NCI-H446 (cell line): ENCODE data around the gene SLC10A1.
"Not testable (repeated sequence)": the region's sequence is repeated elsewhere in the genome, so short reads cannot be mapped to it uniquely, and the experiment has no call there.

ENCODE experiments used
- DNase-seq, 2 experiments: peaks; one replicate each; lab custom pipeline; 2025; lab: John Stamatoyannopoulos, UW

The SLC10A1 gene

GRCh38 chr14:69769623-69770022 is 27.4 kb downstream of the SLC10A1 start:
- DNase-seq, result no peak

- DNase-seq, result no peak
Measured at GRCh38 chr14:69768873-69769272, 28.2 kb downstream of the SLC10A1 start.

- peak; percentile 79 to 96 for DNase-seq
Measured at GRCh38 chr14:69767369-69767999, 29.6 kb downstream of the SLC10A1 start.

GRCh38 chr14:69766984-69767368 is 30.1 kb downstream of the SLC10A1 start, which contains the start of gene SRSF5:
TSS of gene SRSF5 (plus strand) at chr14:69767142. CDS start at chr14:69768157, 1,015 bp downstream.
- DNase-seq, result peak; percentile 94 to 98

- no peak for DNase-seq
Measured at GRCh38 chr14:69763761-69764510, 33.1 kb downstream of the SLC10A1 start.

GRCh38 chr14:69760810-69761209 is 36.2 kb downstream of the SLC10A1 start:
- DNase-seq, result no peak

DNA sequence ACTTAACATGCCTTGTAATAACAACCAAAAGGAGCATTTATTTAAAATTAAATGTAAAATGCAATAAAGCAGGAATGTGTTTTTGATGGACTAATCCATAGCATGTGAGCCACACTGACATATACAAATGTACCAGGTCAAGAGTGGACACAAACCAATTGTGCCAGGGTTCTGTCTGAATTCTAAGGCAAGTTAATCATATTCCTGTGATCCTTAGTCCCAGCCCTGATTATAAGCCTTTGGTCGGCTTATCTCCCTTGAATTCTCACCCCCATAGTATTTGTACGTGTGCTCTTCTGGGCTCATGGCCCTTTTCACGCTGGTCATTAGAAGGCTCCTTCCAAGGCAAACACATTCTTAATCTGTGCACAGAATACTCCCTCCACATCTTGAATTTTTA is 40.7 kb downstream of the SLC10A1 start:
- no peak for DNase-seq

DNA sequence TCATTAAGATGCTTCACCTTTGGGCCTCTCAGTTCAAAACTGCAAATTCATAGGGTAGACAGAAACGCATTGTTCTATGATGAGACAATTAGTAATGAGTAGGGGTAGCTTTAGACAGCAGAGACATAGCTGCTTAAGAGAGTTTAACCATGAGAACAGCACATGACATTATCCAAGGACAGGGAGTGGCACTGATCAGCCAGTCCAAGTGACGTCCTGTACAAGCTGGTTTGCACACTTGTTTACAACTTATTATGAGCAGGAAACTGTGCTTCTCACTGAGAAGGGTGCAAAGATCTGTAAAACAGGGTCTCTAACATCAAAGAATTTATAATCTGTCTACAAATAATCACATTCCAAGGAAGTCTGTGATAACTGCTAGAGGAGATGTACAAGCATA is 41.3 kb downstream of the SLC10A1 start:
- DNase-seq, result no peak

DNA sequence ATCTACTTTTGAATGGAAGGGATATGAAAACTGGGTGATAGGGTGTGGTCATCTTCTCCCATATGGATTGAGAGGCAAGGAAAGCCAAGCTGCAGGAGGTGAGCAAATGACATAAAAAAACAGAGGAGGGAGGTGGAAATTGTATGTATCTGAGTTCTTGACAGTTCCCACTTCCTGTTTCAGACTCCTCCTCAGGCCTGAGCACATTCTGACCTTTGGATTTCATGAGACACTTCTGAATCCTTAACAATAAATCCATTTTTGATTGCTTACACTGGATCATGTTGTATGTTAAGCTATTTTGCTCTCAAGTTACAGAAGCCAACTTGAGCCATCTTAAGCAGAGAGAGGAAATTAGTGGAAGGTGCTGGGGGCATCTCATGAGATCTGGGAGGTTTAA is 41.7 kb downstream of the SLC10A1 start:
- DNase-seq, result no peak

GRCh38 chr14:69754487-69754886 is 42.6 kb downstream of the SLC10A1 start:
- no peak for DNase-seq

- no peak for DNase-seq
Measured at GRCh38 chr14:69753860-69754259, 43.2 kb downstream of the SLC10A1 start.

GRCh38 chr14:69752773-69753172 is 44.3 kb downstream of the SLC10A1 start:
- no peak for DNase-seq

DNA sequence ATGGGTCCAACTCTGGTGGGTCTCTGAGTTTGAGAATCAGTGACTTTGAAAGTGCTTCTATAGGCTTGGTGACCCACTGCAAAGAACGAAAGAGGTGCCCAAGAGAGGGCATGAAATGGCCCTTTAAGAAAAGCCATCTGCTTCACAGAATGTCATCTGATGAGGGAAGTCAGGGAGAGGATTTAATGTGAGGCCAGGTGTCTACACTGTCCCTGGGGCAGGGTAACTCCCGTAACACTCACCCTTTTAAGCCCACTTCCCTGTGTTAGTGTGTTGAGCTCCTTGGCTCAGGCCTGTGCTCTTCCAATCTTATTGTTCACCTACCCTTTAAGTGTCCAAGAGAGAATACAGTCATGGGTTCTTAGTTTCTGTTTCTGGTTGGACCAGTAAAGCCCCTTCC is 46.5 kb downstream of the SLC10A1 start:
- no peak for DNase-seq

DNA sequence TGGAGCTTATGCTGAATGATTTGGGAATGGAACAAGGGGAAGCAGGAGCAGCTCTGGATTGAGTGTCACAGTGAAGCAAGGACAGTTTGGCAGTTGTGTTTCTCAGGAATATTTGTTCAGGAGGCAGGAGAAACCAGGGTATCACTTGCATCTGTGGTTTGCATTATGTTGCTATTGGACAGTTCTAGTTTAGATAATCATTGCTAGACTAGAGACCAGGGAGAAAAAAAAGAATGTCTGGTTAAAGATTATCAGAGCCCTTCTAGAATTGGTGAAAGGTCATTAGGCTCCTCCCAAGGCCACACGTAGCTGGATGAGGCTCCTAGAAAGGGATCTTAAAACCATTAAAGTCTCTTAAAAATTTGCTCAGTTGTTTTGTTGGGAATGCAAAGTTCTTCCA is 47.1 kb downstream of the SLC10A1 start:
- no peak for DNase-seq

DNA sequence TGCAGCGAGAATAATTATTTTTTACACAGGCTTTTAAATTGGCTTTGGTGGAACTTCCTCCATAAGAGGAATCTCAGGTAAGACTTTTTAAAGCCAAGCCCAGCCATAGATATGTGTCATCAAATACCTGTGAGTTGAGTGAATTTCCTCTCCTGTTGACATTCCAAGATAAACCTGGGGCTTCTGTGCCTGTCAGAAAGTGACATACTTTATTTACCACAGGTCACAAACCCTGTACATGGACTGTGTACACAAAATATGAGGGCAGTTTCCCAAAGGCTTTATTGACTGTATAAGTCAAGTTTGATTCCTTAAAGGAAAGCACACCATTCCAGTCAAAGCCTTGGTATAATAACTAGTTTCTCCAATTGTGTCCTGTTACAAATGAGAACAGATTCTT is 56.0 kb downstream of the SLC10A1 start:
- DNase-seq, result no peak

- not testable (repeated sequence) for DNase-seq
Measured at GRCh38 chr14:69736405-69736804, 60.6 kb downstream of the SLC10A1 start.

DNA sequence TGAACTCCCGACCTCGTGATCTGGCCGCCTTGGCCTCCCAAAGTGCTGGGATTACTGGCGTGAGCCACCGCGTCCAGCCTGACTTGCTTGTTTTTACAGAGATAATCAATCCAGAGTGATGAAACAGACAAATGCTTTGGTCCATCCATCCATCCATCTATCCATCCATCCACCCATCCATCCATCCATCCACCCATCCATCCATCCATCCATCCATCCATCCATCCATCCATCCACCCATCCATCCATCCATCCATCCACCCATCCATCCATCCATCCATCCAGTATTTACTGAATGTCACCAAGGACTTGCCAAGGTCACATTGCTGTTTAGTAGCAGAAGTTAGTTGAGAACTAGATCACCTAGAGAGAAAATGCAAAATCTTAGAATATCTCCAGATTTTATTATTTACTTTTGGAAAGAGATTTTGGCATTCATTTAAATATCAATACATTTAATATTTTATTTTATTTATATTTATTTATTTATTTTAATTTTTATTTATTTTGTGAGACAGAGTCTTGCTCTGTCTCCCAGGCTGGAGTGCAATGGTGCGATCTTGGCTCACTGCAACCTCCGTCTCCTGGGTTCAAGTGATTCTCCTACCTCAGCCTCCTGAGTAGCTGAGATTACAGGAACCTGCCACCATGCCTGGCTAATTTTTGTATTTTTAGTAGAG is 65.0 kb downstream of the SLC10A1 start:
- not testable (repeated sequence) for DNase-seq

GRCh38 chr14:69727860-69728259 is 69.2 kb downstream of the SLC10A1 start:
- DNase-seq, result no peak

- DNase-seq, result peak; percentile 33 to 82
Measured at GRCh38 chr14:69726761-69727511, 70.1 kb downstream of the SLC10A1 start.
